HTR-8/SVneo (cell line): Measurements from ENCODE around the gene HINT1.
A peak's percentile ranks its signal among the peaks of the same experiment; 100 is the strongest.
"Not testable (repeated sequence)": the region's sequence is repeated elsewhere in the genome, so short reads cannot be mapped to it uniquely, and the experiment has no call there.

Source experiments
- DNase-seq: peaks from one replicate; pipeline ENCODE4 v3.0.0; 2011; ENCODE audit warnings: low spot score, mixed read lengths; ENCODE audit not compliant: insufficient read length
- FAIRE-seq: peaks from 2 replicates; lab custom pipeline; 2011; peaks lifted over from hg19 to GRCh38; lab: Jason Lieb, UNC

The HINT1 gene

DNA sequence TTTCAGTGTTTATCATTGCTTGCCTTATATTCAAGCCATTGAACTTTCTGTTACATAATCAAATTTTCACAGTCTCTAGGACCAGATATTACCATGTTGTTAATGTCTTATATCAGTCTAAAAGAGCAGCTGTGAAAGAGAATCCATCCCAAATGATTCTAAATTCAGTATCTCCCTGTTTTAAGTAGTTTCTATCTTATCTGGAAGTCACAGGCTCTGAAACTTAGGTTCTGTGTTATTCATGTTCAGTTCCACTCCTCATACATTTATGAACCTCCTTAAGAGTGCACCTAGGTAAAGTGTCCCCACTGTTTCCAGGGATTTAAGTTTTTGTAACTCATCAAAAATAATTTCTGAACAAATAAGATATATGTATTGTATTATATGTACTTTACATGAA lies 15.4 kb upstream of the HINT1 start:
- no peak for FAIRE-seq

GRCh38 chr5:131171276-131171810 lies 6.3 kb upstream of the HINT1 start:
- DNase-seq: no peak

More for the DNA sequence above, 15.4 kb upstream of the HINT1 start:
- DNase-seq: no peak

GRCh38 chr5:131170540-131171275 lies 5.7 kb upstream of the HINT1 start, which contains the start of gene LYRM7:
LYRM7 (plus strand) TSS chr5:131170944; CDS start chr5:131171021, 77 bp downstream.
- FAIRE-seq: peak; percentile 89
- peak; percentile 91 for DNase-seq

More at GRCh38 chr5:131171276-131171810, 6.3 kb upstream of the HINT1 start:
- FAIRE-seq: no peak

GRCh38 chr5:131169810-131170539 lies 4.9 kb upstream of the HINT1 start:
- no peak for FAIRE-seq
- no peak for DNase-seq

- no peak for DNase-seq
- no peak for FAIRE-seq
Measured at GRCh38 chr5:131167615-131168014, 2.6 kb upstream of the HINT1 start.

GRCh38 chr5:131164191-131165118 lies 601 bp downstream of the HINT1 start:
- no peak for FAIRE-seq
- DNase-seq: peak; percentile 59

- no peak for DNase-seq
- FAIRE-seq: no peak
Measured at GRCh38 chr5:131163276-131164119, 1.6 kb downstream of the HINT1 start.

- FAIRE-seq (no peak), DNase-seq (no peak)
Measured at GRCh38 chr5:131160134-131160533, 4.9 kb downstream of the HINT1 start.

DNA sequence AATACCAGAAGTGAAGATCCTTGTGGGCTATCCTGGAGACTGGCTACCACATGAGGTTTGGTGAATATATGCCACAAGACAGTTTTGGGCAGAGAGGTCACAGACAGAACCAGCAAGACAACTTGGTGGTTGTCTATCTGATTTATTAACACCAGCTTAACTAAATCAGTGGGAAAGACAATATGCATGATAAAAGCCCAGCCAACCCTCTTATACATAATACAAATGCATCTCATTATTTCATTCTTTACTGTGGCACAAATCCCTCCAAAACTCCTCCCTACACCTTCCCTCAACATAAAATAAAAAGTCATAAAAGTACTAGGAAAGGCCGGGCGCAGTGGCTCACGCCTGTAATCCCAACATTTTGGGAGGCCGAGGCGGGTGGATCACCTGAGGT lies 8.1 kb downstream of the HINT1 start:
- FAIRE-seq: no peak

GRCh38 chr5:131156385-131156784 lies 8.7 kb downstream of the HINT1 start:
- FAIRE-seq (no peak), DNase-seq (no peak)

More for the DNA sequence above, 8.1 kb downstream of the HINT1 start:
- DNase-seq: no peak

- no peak for FAIRE-seq
- DNase-seq: no peak
Measured at GRCh38 chr5:131151216-131151615, 13.8 kb downstream of the HINT1 start.

GRCh38 chr5:131150408-131150807 lies 14.6 kb downstream of the HINT1 start:
- no peak for DNase-seq
- no peak for FAIRE-seq

DNA sequence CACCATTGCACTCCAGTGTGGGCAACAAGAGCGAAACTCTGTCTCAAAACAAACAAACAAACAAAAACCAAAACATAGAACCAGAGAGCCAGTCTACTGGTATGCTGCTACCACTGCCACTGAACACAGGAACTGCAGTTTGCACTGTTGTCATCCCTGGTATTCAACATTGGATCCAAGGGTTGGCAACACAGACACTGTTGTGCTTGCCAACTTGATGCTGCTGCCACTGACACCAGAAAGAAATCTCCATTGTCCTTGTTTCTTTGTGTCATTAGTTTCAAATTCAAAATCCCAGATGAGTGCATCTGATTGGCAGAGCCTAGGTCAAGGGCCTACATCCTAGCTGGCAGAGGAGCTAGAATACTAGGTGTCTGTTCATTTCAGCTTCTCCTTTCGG lies 16.2 kb downstream of the HINT1 start:
- DNase-seq (no peak), FAIRE-seq (no peak)

- DNase-seq (no peak), FAIRE-seq (no peak)
Measured at GRCh38 chr5:131147258-131147657, 17.8 kb downstream of the HINT1 start.

GRCh38 chr5:131142970-131143617 lies 22.0 kb downstream of the HINT1 start:
- FAIRE-seq (no peak), DNase-seq (no peak)

DNA sequence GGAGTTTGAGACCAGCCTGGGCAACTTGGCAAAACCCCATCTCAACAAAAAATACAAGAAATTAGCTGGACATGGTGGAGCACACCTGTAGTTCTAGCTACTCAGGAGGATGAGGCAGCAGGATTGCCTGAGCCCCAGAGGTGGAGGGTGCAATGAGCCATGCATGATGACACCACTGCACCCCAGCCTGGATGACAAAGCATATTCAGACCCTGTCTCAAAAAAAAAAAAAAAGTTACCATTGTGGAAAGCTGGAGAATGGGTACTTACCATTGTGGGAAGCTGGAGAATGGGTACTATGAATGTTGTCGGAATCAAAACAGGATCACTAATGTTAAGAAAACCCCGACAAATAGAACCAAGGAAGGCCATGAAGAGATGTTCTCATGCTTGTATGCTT lies 25.7 kb downstream of the HINT1 start:
- DNase-seq (no peak), FAIRE-seq (no peak)

DNA sequence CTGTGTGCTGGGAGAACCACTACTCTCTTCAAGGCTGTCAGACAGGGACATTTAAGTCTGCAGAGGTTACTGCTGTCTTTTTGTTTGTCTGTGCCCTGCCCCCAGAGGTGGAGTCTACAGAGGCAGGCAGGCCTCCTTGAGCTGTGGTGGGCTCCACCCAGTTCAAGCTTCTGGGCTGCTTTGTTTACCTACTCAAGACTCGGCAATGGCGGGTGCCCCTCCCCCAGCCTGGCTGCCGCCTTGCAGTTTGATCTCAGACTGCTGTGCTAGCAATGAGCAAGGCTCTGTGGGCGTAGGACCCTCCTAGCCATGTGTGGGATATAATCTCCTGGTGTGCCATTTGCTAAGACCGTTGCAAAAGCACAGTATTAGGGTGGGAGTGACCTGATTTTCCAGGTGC lies 26.6 kb downstream of the HINT1 start:
- FAIRE-seq, DNase-seq: not testable (repeated sequence)

GRCh38 chr5:131133091-131133490 lies 32.0 kb downstream of the HINT1 start:
- FAIRE-seq, DNase-seq: not testable (repeated sequence)

DNA sequence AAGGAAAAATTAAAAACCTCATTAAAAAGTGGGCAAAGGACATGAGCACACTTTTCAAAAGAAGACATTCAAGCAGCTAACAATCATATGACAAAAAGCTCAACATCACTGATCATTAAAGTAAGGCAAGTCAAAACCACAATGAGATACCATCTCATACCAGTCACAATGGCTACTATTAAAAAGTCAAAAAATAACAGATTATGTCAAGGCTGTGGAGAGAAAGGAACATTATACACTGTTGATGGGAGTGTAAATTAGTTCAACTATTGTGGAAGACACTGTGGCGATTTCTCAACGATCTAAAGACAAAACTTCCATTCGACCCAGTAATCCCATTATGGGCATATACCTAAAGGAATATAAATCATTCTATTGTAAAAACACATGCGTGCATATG lies 35.8 kb downstream of the HINT1 start:
- no peak for DNase-seq
- no peak for FAIRE-seq
